Endothelial cell of umbilical vein (primary cell): ENCODE data around the gene DMD.

Source experiments
- CTCF ChIP-seq, 2 donors: IDR thresholded peaks; 1 replicate in 1 of 2; 2 replicates in 1 of 2; pipeline ENCODE4 v1.5.1; 2011; ENCODE audit warnings: low read length in 2 of 2, mild to moderate bottlenecking in 2 of 2, moderate library complexity in 2 of 2, control low read depth in 1 of 2, inconsistent platforms in 1 of 2, low read depth in 1 of 2; ENCODE audit not compliant: insufficient read depth in 1 of 2; ENCODE audit errors: extremely low read depth in 1 of 2
- EZH2 ChIP-seq: IDR thresholded peaks from 2 replicates; pipeline ENCODE4 v1.6.1; 2012; ENCODE audit warnings: borderline replicate concordance, low read depth, mild to moderate bottlenecking, moderate library complexity, low read length, inconsistent platforms; ENCODE audit not compliant: severe bottlenecking
- FOS ChIP-seq: IDR thresholded peaks from 2 replicates; pipeline ENCODE4 v1.6.1; 2011; ENCODE audit warnings: mild to moderate bottlenecking, low read length, moderate library complexity, borderline replicate concordance; ENCODE audit not compliant: insufficient read depth
- JUN ChIP-seq: IDR thresholded peaks from 2 replicates; pipeline ENCODE4 v1.6.1; 2011; ENCODE audit warnings: borderline replicate concordance, low read depth; ENCODE audit not compliant: insufficient read length, insufficient read depth
- MAX ChIP-seq: IDR thresholded peaks from 2 replicates; pipeline ENCODE4 v1.6.1; 2011; ENCODE audit not compliant: insufficient read depth, insufficient read length
- POLR2A ChIP-seq: IDR thresholded peaks from 2 replicates; pipeline ENCODE4 v1.6.1; 2012; ENCODE audit warnings: low read depth, mild to moderate bottlenecking, control low read depth, low read length
- POLR2AphosphoS5 ChIP-seq: IDR thresholded peaks from 2 replicates; pipeline ENCODE4 v1.6.1; 2012; ENCODE audit warnings: low read depth, mild to moderate bottlenecking, control low read depth, low read length, moderate library complexity; ENCODE audit not compliant: insufficient read depth

GRCh38 chrX:31114858-31115257 is 2096.5 kb downstream of the DMD start:
- no peak for TF ChIP-seq MAX
- TF ChIP-seq CTCF (IDR thresholded peaks at IDR 0.05; ENCODE audit: extremely low read depth in 1 of 2, insufficient read depth in 1 of 2, low read depth in 1 of 2, low read length in 2 of 2) = no peak
- TF ChIP-seq POLR2AphosphoS5 = no peak
- no peak for TF ChIP-seq JUN
- TF ChIP-seq EZH2 = no peak
- TF ChIP-seq POLR2A = no peak
- no peak for TF ChIP-seq FOS
